Islet of Langerhans (tissue), 1 donor: ENCODE results near the gene PATL2.
"Not testable (repeated sequence)": the region's sequence is repeated elsewhere in the genome, so short reads cannot be mapped to it uniquely, and the experiment has no call there.

Experiments
- FAIRE-seq: peaks from one replicate; lab custom pipeline; 2011; peaks lifted over from hg19 to GRCh38; lab: Jason Lieb, UNC

The PATL2 gene

GRCh38 chr15:44647036-44647435 lies 64.1 kb downstream of the PATL2 start:
- no peak for FAIRE-seq

GRCh38 chr15:44646460-44646859 lies 64.7 kb downstream of the PATL2 start:
- FAIRE-seq: no peak

DNA sequence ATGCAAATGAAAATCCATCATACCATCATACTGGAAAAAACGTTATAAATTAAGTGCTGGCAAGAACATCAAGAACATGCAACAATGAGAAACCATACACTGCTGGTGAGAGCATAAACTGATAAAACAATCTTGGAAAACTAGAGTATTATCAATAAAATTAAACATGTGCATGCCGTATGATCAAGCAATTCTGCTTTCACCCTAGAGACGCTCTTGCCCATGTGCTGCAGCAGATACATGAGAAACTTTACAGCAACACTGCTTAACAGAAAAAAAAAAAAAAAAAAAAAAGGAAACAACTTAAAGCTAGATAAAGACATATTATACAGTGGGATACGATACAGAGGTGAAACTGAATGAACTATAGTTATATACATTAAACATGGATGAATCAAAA lies 69.5 kb downstream of the PATL2 start:
- FAIRE-seq: no peak

DNA sequence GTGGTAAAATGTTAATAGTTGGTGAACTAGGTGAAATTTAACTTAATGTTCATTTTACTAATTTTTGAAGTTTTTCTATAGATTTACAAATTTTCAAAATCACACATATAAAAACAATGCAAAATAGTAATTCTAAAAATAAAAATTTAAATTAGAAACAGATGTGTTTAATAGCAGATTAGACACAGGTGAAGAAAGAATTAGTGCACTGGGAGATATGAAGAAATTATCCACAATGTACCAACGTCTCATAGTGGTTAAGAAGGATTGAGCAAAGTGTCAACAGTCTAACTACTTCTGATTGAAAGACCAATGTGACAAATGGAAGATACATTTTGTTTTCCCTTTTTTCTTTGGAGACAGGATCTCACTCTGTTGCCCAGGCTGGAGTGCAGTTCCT lies 74.1 kb downstream of the PATL2 start:
- FAIRE-seq: no peak

GRCh38 chr15:44633603-44634002 lies 77.5 kb downstream of the PATL2 start:
- no peak for FAIRE-seq

DNA sequence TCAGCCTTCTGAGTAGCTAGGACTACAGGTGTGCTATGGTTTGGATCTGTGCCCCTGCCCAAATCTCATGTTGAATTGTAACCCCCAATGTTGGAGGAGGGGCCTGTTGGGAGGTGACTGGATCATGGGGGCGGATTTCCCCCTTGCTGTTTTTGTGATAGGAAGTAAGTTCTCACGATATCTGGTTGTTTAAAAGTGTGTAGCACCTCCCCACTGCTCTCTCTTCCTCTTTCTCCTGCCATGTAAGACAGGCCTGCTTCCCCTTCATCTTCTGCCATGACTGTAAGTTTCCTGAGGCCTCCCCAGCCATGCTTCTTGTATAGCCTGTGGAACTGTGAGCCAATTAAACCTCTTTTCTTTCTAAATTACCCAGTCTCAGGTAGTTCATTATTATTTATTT lies 85.8 kb downstream of the PATL2 start:
- FAIRE-seq: not testable (repeated sequence)

DNA sequence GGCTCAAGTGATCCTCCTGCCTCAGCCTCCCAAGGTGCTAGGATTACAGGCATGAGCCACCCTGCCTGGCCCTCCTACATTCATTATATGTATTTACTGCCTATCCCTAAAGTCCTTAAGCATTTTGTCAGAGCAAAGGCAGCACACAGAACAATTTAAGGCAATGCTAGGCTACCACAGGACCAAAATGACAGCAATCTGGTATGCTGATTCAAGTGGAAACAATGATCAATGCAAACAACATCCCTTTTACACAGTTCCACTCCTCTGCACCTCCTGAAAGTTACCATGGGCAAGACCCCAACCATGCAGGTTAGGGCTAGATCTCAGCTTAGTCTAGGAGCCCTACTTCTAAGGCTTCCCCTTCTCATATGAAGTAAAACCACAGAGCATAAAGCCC lies 87.9 kb downstream of the PATL2 start:
- FAIRE-seq: no peak

DNA sequence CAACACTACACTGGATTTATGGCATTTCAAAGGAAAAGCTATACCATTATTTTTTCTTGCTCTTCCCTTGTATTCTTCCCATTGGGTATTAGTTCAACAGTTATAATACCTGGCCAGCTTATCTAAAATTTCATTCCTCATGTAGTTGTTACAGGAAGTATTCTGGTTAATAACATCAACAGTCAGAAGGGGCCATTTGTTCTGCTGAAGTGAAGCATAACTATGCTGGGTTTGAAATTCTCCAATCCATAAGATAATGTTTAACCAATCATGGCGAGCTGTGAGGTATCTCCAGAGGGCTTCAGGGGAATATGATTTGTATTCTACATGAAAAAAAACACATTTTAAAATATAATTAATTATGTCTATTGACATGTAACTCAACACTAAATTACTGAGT lies 91.0 kb downstream of the PATL2 start:
- no peak for FAIRE-seq

GRCh38 chr15:44616974-44617373 lies 94.1 kb downstream of the PATL2 start:
- no peak for FAIRE-seq
